Measurements from ENCODE around the gene IL17C. TPM values are rescaled to one million over a fixed set of nuclear protein-coding genes. Genes with fewer than 3 reads are reported as not detected.

Gene IL17C
- total RNA-seq, 4 donors from 2014 or later = 0.91 TPM; not detected in 3

DNA sequence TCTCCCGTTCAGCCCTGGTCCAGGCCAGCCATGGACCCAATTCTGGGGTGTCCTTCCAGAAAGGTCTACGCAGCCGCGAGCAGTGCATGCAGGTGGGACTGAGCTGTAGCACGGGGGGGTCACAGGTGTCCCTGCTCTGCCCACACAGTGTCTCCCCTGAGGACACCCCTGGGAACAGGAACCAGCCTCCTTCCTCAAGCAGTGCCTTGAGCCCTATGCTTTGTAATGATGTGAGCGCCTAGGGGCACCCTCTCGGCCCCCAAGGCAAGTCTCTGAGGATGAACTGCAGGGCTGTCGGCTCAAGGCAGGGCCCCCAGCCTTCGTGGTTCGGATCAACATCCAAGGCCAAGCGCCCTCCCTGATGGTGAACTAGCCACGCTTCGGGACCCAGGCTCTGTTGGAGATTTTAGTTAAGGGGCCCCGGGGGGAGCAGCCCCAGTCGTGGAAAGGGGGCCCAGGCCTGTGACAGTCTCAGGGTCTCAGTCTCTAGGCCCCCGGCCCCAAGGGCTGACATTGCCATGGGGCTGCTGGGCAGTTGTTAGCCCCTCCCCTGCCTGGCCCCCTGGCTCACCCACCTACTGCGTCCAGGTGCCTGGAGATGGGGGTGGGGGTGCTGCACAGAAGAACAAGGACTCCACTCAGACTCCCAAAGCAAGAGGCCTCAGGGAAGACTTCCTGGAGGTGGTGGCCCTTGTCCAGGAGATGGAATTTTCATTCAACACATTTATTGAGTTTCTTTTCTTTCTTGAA, 2.3 kb downstream of the IL17C start:
- WGBS, 2 donors = 49 to 68% methylated on average over 12 to 16 of the region's 17 CpGs
- no peak for DNase-seq (ENCODE audit: low spot score in 2 of 2)
- no peak overlapping the region for H3K4me3 ChIP-seq (ENCODE audit: low read depth, poor library complexity, severe bottlenecking)
- no peak for TF ChIP-seq POLR2A (IDR thresholded peaks at IDR 0.05)
- TF ChIP-seq, protein P1, sequence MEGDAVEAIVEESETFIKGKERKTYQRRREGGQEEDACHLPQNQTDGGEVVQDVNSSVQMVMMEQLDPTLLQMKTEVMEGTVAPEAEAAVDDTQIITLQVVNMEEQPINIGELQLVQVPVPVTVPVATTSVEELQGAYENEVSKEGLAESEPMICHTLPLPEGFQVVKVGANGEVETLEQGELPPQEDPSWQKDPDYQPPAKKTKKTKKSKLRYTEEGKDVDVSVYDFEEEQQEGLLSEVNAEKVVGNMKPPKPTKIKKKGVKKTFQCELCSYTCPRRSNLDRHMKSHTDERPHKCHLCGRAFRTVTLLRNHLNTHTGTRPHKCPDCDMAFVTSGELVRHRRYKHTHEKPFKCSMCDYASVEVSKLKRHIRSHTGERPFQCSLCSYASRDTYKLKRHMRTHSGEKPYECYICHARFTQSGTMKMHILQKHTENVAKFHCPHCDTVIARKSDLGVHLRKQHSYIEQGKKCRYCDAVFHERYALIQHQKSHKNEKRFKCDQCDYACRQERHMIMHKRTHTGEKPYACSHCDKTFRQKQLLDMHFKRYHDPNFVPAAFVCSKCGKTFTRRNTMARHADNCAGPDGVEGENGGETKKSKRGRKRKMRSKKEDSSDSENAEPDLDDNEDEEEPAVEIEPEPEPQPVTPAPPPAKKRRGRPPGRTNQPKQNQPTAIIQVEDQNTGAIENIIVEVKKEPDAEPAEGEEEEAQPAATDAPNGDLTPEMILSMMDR (IDR thresholded peaks at IDR 0.05) = no peak
- intact Hi-C loops (cut with DNase I; ENCODE audit: low total_unique reads) = no loop called here

DNA sequence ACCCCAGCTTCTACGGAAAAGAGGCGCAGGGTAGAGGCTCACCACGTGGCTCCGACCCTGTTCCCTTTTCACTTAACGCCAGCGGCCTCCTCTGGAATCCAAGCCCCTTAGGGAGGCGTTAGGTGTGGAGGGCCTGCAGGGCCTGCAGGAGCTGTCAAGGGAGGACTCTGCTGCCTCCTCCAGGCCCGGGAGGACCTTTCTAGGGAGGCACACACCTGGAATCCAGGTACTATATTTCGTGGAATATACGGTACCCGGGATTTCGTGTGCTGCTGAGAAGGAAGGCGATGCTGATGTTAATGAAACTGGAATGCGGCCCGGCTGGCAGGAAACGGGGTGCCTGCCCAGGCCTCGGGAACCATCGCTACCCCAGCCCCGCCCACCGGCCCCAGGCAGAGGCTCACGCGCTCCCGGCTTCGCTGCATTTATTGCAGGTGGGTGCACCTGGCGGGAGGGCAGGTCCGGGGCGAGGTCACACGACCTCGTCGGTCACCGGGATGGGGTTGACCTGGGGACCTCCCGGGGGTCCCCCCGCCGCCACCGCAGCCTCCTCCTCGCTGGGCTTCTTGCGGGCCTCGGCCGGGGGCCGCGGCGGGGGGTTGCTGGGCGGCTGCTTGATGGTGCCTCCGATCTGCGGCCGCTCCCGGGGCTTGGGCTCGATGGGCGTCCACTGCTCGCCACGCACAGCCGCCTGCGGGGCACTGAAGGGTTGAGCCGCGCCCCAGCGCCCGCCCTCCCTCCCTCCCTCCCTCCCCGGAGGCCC, 4.7 kb downstream of the IL17C start:
- DNase-seq (ENCODE audit: low spot score in 2 of 2) = no peak
- 59 to 81% methylated on average over 38 to 40 of the region's 58 CpGs for WGBS, 2 donors
- TF ChIP-seq, protein P1 (IDR thresholded peaks at IDR 0.05) = no peak
- TF ChIP-seq POLR2A (IDR thresholded peaks at IDR 0.05) = no peak
- intact Hi-C loops (cut with DNase I; ENCODE audit: low total_unique reads) = no loop called here
- no peak overlapping the region for H3K4me3 ChIP-seq (ENCODE audit: low read depth, poor library complexity, severe bottlenecking)

DNA sequence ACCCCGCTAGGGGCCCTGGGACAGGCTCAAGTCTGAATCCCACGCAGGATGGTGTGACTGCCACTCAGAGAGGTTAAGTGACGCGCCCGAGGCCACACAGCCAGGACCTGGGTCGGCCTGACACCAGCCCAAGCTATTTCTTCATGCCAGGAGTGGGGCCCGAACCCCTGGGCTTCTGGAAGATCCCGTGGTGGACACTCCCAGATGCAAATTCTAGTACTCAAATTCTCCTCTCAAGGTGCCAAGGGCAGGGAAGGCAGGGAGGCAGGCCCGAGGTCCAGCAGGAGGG, 5.2 kb downstream of the IL17C start:
- no peak for DNase-seq (ENCODE audit: low spot score in 2 of 2)
- no peak for TF ChIP-seq POLR2A (IDR thresholded peaks at IDR 0.05)
- TF ChIP-seq, protein P1 (IDR thresholded peaks at IDR 0.05) = no peak
- WGBS, 2 donors = 69 to 73% methylated on average over 4 to 9 of the region's 9 CpGs
- intact Hi-C loops (cut with DNase I; ENCODE audit: low total_unique reads) = no loop called here
- no peak overlapping the region for H3K4me3 ChIP-seq (ENCODE audit: low read depth, poor library complexity, severe bottlenecking)

DNA sequence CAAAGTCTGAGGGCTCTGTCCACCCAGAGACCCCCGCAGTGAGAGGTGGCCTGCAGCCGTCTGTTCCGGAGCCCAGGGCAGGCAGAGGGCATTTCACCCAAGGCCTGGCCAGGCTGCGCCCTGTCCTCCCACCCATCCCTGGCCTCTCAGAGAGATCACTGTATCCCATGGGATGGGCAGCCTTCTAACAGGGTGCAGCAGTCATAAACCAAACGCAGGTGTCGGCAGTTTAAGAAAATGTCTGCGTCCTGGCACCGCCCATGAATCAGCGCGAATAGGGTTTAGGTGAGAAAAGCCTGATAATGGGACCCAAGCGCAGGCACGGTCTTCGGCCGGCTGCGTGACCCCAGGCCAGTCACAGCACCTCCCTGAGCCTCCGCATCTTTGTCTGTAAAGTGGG, 7.1 kb downstream of the IL17C start:
- no peak for TF ChIP-seq POLR2A (IDR thresholded peaks at IDR 0.05)
- intact Hi-C loops (cut with DNase I; ENCODE audit: low total_unique reads) = no loop called here
- WGBS, 2 donors = 94 to 98% methylated on average over 16 of the region's 16 CpGs
- DNase-seq (ENCODE audit: low spot score in 2 of 2) = no peak
- H3K4me3 ChIP-seq (ENCODE audit: low read depth, poor library complexity, severe bottlenecking) = no peak overlapping the region

DNA sequence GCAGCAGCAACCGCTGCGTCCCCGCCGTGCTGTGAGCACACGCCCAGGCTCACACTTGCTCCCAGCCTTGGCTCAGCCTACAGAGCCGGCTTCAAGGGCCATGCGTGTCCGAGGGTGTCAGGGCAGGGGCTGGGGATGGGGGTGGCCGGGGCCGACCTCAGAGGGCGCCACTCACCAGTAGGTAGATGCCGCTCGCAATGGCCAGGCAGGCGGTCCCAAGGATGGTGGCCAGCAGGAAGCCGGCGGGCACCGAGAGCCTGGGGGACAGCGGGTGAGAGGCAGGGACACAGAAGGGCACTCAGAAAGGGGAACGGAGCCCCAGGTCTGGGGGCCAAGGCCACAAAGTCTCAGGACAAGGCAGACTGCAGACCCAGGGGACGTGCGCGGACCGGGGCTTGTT, 7.6 kb downstream of the IL17C start:
- DNase-seq (ENCODE audit: low spot score in 2 of 2) = no peak
- TF ChIP-seq, protein P1 (IDR thresholded peaks at IDR 0.05) = no peak
- no peak for TF ChIP-seq POLR2A (IDR thresholded peaks at IDR 0.05)
- H3K4me3 ChIP-seq (ENCODE audit: low read depth, poor library complexity, severe bottlenecking) = no peak overlapping the region
- intact Hi-C loops (cut with DNase I; ENCODE audit: low total_unique reads) = no loop called here
- 89 to 91% methylated on average over 23 of the region's 23 CpGs for WGBS, 2 donors

DNA sequence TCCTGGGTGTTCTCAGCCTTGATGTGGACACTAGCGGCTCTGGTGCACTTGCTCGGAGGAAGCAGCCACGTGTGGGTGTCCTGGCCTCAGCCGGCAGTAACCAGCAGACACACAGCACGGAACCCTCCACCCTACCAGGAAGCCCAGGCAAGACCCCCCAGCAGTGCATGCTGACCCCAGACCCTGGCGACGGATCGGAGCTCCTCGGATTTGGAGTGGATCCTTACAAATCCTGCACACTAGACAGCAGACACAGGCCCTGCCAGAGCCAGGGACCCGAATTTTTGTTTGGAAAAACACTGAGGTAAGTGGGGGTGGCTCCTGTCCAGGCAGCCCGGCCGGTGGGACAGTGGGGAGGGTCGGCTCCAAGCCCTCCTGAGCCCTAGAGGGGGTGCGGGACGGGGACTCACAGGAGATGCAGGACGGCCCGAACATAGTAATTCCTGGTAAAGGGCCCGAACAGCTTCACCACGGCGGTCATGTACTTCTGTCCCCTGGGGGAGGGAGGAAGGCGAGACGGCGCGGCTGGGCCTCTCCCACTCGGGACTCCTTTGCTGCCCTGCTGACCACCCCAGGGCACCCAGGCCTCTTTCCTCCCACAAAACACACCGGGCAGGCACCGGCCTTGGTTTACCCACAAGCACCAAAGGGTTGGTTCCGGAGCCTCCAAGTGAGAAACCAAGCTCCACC, 8.1 kb downstream of the IL17C start:
- TF ChIP-seq, protein P1 (IDR thresholded peaks at IDR 0.05) = no peak
- no peak for TF ChIP-seq POLR2A (IDR thresholded peaks at IDR 0.05)

More for the DNA sequence above, 8.1 kb downstream of the IL17C start:
- intact Hi-C loops (cut with DNase I; ENCODE audit: low total_unique reads) = no loop called here
- no peak overlapping the region for H3K4me3 ChIP-seq (ENCODE audit: low read depth, poor library complexity, severe bottlenecking)
- WGBS, 2 donors = 84 to 85% methylated on average over 23 to 27 of the region's 28 CpGs
- no peak for DNase-seq (ENCODE audit: low spot score in 2 of 2)
